HG03575 (cell line): ENCODE measurements around the gene KDM2B.

Experiments used
- ATAC-seq: cut with Tn5 transposase; IDR thresholded peaks from one replicate; pipeline ENCODE4 v1.9.1; 2021; ENCODE audit not compliant: unreplicated experiment, insufficient number of reproducible peaks, low FRiP score; ENCODE audit errors: extremely low read depth

The KDM2B gene

DNA sequence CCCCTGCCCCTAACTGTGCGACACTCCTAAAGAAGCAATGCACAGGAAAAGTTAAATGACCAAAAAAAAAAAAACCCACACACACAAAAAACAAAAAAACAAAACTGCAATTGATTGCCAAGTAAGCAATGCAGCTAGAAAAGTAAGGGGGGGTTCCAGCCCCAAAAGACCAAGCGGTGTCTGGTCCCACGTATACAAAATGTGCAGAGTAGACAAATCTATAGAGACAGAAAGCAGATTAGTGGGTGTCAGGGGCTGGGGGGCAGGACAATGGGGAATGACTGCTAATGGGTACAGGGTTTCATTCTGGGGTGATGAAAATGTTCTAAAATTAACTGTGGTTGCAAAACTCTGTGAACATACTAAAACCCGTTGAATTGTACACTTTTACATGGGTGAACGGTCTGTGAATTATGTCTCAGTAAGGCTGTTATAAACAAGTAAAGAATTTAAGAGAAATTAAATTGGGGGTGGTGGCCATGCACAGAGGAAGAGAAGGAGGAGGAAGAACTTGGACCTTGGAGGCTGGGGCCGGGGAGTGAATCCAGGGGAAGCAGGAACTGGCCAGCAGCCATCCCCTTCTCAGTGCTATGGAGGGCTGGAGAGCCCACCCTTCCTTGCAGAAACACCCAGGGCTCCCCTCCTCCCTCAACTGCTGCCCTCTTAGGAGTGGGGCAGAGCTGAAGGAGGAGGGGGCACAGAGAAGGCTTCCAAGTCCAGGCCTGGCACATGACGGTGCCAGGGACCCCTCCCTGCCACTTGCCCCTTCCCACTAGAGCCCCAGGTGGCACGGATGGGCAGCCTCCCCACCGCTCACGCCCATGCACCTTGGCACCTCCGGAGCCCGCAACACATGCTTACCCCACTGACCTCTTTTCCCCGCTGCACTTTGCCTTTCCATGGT is 45.4 kb downstream of the KDM2B start:
- no peak for ATAC-seq

DNA sequence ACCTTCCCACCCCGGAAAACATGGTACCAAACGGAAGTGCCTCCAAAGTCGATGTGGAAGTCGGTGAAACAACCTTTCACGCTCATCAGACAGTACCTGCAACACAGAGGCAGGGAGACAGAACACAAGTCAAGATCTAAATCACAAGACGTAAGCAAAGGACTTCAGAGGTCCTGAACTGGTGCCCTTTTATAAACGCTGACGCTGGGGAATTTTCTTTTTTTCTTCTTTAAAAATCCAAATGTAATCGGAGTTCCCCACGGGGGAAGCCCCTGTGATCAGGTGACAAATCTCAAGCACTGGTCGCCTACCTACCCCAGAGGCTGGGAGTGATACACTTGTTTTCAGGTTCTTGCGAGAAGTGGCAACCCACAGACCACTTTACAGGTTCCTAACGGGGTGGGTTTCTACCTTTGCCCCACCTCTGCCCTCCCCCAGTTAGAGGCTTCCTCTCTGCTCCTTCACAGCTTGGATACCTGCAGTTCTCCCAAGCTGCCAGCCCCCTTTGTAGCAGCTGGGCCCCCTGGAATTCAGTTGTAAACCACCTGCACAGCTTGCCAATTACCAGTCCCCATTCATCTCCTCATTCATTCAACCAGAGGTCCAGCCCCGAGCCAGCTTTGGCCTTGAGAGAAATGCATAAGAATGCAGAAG is 46.2 kb downstream of the KDM2B start:
- no peak for ATAC-seq

DNA sequence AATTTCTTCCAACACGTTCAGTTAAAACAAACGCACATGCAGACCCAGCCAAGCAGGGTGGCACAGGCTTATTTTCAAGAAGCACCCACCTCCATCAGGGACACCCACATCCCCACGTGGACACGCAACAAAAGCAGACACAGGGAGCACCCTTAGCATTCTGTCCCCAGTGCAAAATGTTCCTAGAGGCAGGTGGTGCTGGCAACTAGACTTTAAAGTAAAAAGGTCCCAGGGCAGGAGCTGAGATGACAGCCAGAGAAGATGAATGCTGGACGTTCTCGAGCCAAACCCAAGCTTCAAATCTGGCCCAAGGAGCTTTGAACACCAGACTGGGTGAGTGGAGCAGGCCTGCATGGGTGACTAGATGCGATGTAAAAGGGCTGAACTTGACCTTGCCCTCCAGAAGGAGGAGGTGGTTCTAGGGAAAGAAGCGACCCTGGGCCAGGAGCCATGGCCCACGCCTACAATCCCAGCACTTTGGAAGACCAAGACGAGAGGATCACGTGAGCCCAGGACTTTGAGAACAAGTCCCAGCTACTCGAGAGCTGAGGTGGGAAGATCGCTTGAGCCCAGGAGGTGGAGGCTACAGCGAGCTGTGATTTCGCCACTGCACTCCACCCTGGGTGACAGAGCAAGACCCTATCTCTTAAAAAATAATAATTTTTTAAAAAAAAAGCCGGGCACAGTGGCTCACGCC is 47.3 kb downstream of the KDM2B start:
- ATAC-seq = no peak

DNA sequence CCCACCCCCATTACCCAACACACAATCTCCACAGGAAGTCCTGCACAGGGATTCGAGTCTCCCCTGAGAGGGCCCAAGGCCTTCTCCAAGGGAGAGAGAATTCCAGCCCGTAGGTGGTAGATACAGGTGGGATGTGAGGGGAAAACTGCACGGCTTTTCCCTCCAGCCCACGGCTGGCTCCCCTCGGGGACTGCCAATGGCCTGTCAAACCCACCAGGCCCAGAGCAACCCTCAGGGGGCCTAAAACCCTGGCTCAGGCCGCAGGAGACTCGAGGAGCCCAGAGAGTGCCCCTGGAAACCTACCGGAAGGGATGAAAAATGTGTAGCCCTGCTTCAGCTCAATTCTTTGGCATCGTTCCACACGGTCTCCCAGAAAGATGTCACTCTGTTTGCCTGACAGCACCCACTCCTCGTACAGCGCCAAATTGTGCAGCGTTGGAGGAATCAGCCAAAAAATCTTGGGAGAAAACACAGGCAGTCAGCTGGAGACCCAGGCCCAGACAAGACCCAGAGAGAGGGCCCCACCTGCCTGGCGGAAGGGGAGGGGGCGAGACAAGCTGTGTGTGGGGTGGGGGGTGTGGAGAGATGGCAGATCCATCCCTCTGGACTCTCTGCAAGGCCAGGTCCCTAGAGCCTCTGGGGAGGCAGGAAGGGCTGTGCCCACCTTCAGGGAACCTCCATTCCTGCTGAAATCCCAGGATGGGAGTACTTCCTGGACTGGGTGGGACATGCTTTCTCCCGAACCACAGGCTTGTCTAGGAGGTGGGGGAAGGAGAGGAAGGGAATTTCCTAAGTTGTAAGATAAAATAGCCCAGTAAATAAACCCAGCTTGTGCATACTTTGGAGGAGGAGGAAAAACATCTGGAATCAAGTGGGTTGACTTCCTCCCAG is 48.1 kb downstream of the KDM2B start:
- no peak for ATAC-seq

GRCh38 chr12:121531356-121531750 is 49.5 kb downstream of the KDM2B start:
- ATAC-seq = no peak

- no peak for ATAC-seq
Measured at GRCh38 chr12:121530600-121531355, 50.0 kb downstream of the KDM2B start.

- no peak for ATAC-seq
Measured at GRCh38 chr12:121529184-121529583, 51.6 kb downstream of the KDM2B start.

- no peak for ATAC-seq
Measured at GRCh38 chr12:121525411-121525810, 55.4 kb downstream of the KDM2B start.

DNA sequence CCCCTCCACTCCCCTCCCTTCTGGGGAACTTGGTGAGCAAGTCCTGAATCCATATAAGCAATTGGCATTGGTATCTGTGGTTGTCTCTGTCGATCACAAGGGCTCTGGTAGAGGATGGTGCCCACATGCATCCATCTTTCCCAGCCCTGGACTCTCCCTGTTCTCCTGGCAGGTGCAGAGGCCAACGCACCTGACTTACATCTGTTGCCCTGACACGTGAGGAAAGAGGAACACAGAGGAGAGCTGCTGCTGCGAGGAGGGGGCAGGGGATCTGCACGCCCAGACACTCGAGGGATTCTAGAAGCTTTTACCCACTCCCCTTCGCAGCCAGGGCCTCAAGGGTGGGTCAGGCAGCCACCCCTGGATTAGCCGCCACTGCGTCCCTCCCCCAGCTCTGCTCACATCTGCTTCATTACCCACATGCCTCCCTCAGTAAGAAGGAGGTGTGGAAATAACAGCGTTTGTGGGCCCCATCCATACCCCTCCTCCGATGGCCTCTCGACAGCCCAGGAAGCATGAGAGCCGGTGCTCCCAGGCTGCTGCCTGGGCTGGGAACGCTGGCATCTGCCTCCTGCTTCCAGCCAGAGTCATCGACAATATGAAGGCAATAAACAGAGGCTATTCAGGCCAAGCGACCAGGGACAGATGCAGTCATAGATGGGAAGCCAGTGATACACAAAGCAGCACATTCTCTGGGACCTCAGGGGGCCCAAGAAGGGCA is 56.5 kb downstream of the KDM2B start:
- no peak for ATAC-seq

DNA sequence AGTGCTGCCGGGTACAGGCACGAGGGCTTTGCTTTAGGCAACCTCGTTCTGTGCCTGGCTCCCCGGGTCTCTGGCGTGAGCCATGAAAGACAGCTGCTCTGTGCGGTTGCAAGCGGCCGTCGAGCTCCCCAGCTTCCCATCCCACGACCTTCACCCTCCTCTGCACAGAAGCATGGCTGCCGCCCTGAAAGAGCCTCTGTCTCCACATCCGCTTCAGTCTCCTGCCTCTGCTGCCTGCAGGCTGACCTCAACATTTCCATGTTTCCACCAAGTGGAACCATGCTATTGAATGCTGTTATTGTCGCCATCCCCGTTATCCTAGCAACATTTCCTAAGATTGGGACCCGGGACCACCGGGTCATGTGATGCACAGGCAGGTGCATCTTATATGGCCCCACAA is 57.1 kb downstream of the KDM2B start:
- no peak for ATAC-seq

DNA sequence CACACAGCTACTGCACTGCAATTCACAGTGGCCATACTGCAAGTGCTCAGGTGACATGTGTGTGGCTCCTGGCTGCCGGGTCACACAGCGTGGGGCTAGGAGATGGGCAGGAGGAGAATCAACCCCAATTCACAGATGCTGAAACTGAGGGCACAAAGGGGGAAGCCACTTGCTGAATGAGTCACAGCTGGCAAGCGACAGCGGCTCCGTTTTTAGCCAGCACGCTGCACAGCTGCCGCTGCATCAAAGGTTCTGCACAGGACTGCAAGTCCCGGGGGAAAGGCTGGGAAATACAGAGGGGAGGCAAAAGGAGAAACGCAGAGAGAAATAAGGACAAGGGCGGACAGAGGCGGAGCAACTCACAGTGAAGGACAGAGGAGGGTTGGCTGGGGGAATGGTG is 57.9 kb downstream of the KDM2B start:
- no peak for ATAC-seq

- ATAC-seq = no peak
Measured at GRCh38 chr12:121520586-121521086, 60.2 kb downstream of the KDM2B start.

- ATAC-seq = no peak
Measured at GRCh38 chr12:121520119-121520518, 60.7 kb downstream of the KDM2B start.

DNA sequence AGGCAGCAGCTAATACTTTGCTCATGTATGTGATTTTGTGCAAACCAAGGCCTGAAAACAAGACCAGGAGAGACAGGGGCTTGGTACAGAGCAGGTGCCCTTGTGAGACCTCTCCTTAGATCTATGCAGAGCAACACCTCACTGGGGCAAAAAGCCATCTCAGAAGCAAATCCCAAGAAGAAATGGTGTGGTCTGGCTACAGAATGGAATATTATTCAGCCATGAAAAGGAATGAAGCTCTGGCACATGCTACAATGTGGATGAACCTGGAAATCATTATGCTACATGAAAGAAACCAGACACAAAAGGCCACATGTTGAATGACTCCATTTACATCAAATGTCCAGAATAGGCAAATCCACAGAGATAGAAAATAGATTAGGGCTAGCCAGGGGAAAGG is 61.6 kb downstream of the KDM2B start:
- ATAC-seq = no peak

DNA sequence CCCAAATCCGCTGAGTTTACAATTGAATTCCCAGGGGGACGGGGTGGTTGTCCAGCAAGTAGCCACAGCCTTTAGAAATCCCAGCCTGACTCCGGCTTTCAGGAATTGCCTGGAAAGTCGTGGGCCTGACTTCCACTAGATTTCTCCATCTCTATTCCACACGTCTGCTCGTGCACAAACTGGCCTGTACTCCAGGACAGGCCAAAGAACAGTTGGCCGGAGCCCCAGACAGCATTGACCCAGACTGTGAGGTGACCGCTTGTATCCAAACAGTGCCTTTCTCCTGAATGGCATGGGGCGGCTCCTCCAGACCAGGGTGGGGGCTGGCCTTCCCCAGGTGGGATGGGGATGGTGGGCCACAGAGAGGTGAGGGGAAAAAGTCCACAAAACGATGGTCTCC is 62.2 kb downstream of the KDM2B start:
- no peak for ATAC-seq

- no peak for ATAC-seq
Measured at GRCh38 chr12:121516437-121517011, 64.3 kb downstream of the KDM2B start.

GRCh38 chr12:121515615-121516014 is 65.2 kb downstream of the KDM2B start:
- no peak for ATAC-seq
